Measurements from ENCODE around the gene SPPL2B. TPM values are rescaled to one million over a fixed set of nuclear protein-coding genes. Genes with fewer than 3 reads are reported as not detected.

The SPPL2B gene
- total and polyA plus RNA-seq, 2 experiments from 2014 or later: 40.9 to 87.7 TPM

DNA sequence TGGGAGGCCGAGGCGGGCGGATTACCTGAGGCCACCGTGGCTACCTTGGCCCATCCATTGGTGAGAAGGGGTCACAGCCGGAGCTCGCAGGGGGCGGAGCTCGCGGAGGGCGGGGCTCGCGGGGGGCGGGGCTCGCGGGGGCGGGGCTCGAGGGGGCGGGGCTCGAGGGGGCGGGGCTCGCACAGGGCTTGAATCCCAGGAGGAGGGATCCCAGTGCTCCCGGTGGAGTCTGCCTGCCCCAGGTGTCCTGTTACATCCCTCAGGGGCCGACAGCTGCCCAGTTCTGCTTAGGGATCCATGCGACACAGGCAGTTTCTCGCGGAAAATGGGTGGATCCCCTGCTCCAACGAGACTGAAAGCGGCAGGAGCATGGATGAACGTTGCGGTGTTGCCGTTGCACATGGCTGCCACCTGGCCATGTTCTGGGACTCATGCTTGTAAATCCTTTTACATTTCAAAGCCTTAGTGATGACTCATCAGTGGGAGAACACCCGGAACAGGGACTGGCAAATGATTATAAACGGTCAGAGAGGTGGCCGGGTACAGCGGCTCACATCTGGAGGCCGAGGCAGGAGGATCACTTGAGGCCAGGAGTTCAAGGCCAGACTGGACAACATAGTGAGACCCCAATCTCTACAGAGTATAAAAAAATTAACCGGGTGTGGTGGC lies 56.7 kb downstream of the SPPL2B start:
- H3K4me1 ChIP-seq (ENCODE audit: insufficient read depth): no peaks in the 10 kb centered on the region
- no peaks in the 10 kb centered on the region for H3K9me3 ChIP-seq (ENCODE audit: low read depth)
- no peak overlapping the region for H2AFZ ChIP-seq
- no peak overlapping the region for H3K4me3 ChIP-seq
- H3K36me3 ChIP-seq (replicated peaks; ENCODE audit: insufficient read depth, low read depth): no peaks in the 10 kb centered on the region
- no peaks in the 10 kb centered on the region for H4K20me1 ChIP-seq (ENCODE audit: insufficient read depth, poor library complexity, severe bottlenecking)
- peak; percentile 76 for DNase-seq (ENCODE audit: low spot score)
- TF ChIP-seq, protein P1, sequence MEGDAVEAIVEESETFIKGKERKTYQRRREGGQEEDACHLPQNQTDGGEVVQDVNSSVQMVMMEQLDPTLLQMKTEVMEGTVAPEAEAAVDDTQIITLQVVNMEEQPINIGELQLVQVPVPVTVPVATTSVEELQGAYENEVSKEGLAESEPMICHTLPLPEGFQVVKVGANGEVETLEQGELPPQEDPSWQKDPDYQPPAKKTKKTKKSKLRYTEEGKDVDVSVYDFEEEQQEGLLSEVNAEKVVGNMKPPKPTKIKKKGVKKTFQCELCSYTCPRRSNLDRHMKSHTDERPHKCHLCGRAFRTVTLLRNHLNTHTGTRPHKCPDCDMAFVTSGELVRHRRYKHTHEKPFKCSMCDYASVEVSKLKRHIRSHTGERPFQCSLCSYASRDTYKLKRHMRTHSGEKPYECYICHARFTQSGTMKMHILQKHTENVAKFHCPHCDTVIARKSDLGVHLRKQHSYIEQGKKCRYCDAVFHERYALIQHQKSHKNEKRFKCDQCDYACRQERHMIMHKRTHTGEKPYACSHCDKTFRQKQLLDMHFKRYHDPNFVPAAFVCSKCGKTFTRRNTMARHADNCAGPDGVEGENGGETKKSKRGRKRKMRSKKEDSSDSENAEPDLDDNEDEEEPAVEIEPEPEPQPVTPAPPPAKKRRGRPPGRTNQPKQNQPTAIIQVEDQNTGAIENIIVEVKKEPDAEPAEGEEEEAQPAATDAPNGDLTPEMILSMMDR (IDR thresholded peaks at IDR 0.05; ENCODE audit: poor library complexity): no peak
- no peak for TF ChIP-seq EZH2 (IDR thresholded peaks at IDR 0.05; ENCODE audit: borderline replicate concordance)
- no peak for TF ChIP-seq EZH2phosphoT487 (IDR thresholded peaks at IDR 0.05; ENCODE audit: low read depth, severe bottlenecking, unreplicated experiment)
- WGBS (ENCODE audit: low lambda C conversion rate, missing lambda C conversion rate): 30% methylated on average over 23 of the region's 37 CpGs
- no peaks in the 10 kb centered on the region for H3K9me2 ChIP-seq (replicated peaks; ENCODE audit: insufficient read depth)
- H3K79me2 ChIP-seq: no peaks in the 10 kb centered on the region
- H3K4me2 ChIP-seq: peak overlapping the region; percentile 61
- H3K27ac ChIP-seq: no peak overlapping the region
- no peaks in the 10 kb centered on the region for H3K27me3 ChIP-seq

DNA sequence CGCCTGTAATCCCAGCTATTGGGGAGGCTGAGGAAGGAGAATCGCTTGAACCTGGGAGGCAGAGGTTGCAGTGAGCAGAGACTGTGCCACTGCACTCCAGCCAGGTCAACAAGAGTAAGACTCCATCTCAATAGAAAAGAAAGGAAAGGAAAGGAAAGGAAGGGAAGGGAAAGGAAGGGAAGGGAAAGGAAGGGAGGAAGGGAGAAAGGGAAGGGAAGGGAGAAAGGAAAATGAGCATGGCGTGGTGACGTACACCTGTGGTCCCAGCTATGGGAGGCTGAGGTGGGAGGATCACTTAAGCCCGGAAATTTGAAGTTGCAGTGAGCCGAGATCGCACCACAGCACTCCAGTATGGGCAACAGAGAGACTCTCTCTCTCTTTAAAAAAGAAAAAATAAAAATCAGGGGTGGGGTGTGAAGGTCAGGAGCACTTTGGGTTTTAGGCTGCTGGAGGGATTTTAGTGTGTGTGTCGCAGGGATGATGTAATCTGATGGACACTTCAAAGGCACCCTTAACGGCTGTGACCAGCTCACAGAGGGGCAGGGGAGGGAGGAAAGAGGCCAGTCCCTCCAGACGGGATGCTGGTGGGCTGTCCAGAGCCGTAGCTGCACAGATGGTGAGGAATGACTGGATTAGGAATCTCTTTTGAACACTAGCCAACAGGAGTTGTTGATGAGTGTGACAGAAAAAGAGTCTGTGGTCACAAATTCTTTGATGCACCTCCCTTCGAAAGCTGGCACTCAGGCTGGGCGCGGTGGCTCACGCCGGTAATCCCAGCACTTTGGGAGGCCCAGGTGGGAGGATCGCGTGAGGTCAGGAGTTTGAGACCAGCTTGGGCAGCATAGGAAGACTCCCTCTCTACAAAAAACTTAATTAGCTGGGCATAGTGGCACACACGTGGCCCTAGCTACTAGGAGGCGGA lies 59.1 kb downstream of the SPPL2B start:
- 78% methylated on average over 20 of the region's 20 CpGs for WGBS (ENCODE audit: low lambda C conversion rate, missing lambda C conversion rate)
- no peaks in the 10 kb centered on the region for H3K9me3 ChIP-seq (ENCODE audit: low read depth)
- DNase-seq (ENCODE audit: low spot score): no peak
- no peaks in the 10 kb centered on the region for H3K27me3 ChIP-seq
- H3K4me3 ChIP-seq: no peak overlapping the region
- no peak overlapping the region for H3K27ac ChIP-seq
- H2AFZ ChIP-seq: no peak overlapping the region
- H4K20me1 ChIP-seq (ENCODE audit: insufficient read depth, poor library complexity, severe bottlenecking): no peaks in the 10 kb centered on the region
- no peaks in the 10 kb centered on the region for H3K79me2 ChIP-seq
- H3K4me2 ChIP-seq: no peak overlapping the region
- H3K9me2 ChIP-seq (replicated peaks; ENCODE audit: insufficient read depth): no peaks in the 10 kb centered on the region
- TF ChIP-seq, protein P1 (IDR thresholded peaks at IDR 0.05; ENCODE audit: poor library complexity): no peak
- TF ChIP-seq EZH2phosphoT487 (IDR thresholded peaks at IDR 0.05; ENCODE audit: low read depth, severe bottlenecking, unreplicated experiment): no peak
- TF ChIP-seq EZH2 (IDR thresholded peaks at IDR 0.05; ENCODE audit: borderline replicate concordance): no peak
- no peaks in the 10 kb centered on the region for H3K4me1 ChIP-seq (ENCODE audit: insufficient read depth)
- H3K36me3 ChIP-seq (replicated peaks; ENCODE audit: insufficient read depth, low read depth): no peaks in the 10 kb centered on the region

DNA sequence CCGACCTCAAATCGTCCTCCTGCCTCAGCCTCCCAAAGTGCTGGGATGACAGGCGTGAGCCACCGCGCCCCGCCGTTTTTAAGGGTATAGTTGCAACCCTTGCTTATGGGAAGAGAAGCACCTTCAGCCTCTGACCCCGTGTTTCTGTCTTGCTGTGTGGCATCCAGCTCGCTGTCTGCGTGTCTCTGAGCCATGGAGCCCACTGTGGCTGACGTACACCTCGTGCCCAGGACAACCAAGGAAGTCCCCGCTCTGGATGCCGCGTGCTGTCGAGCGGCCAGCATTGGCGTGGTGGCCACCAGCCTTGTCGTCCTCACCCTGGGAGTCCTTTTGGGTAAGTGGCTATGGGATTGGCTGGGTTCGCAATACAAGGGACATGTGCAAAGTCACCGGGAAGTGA lies 61.1 kb downstream of the SPPL2B start:
- DNase-seq (ENCODE audit: low spot score): no peak

More for the DNA sequence above, 61.1 kb downstream of the SPPL2B start:
- Histone ChIP-seq H3K79me2 (no peaks in the 10 kb centered on the region), H3K36me3 (replicated peaks; ENCODE audit: insufficient read depth, low read depth) (no peaks in the 10 kb centered on the region), H3K4me2 (no peak overlapping the region), H3K9me3 (ENCODE audit: low read depth) (no peaks in the 10 kb centered on the region), H4K20me1 (ENCODE audit: insufficient read depth, poor library complexity, severe bottlenecking) (no peaks in the 10 kb centered on the region), H3K27me3 (no peaks in the 10 kb centered on the region), H3K9me2 (replicated peaks; ENCODE audit: insufficient read depth) (no peaks in the 10 kb centered on the region), H3K27ac (no peak overlapping the region), H3K4me1 (ENCODE audit: insufficient read depth) (no peaks in the 10 kb centered on the region), H3K4me3 (no peak overlapping the region), H2AFZ (no peak overlapping the region)
- 87% methylated on average over 20 of the region's 21 CpGs for WGBS (ENCODE audit: low lambda C conversion rate, missing lambda C conversion rate)
- TF ChIP-seq, protein P1 (IDR thresholded peaks at IDR 0.05; ENCODE audit: poor library complexity): no peak
- TF ChIP-seq EZH2 (IDR thresholded peaks at IDR 0.05; ENCODE audit: borderline replicate concordance) (no peak), EZH2phosphoT487 (IDR thresholded peaks at IDR 0.05; ENCODE audit: low read depth, severe bottlenecking, unreplicated experiment) (no peak)

All from hepatocyte (in vitro differentiated cells).